Measurements from ENCODE around the gene DHH. TPM values are rescaled to one million over a fixed set of nuclear protein-coding genes. Genes with fewer than 3 reads are reported as not detected.

DHH gene
- total and polyA plus RNA-seq, 2 donors (not counting 3 experiments of a cell fraction or from before 2014, with no cell fraction given) = 2.9 to 3.3 TPM

GRCh38 chr12:49059045-49059298 lies 35.6 kb downstream of the DHH start:
- no TSS peak for BruUV-seq (replicated peaks)
- TF ChIP-seq MYC (IDR thresholded peaks at IDR 0.05; ENCODE audit: low read depth, low read length) (no peak), EZH2 (IDR thresholded peaks at IDR 0.05; ENCODE audit: borderline replicate concordance, low read depth, low read length, severe bottlenecking) (no peak), POLR2A (IDR thresholded peaks at IDR 0.05; ENCODE audit: low read depth, low read length) (no peak), JUN (IDR thresholded peaks at IDR 0.05; ENCODE audit: borderline replicate concordance, insufficient read depth, insufficient read length, low read depth) (no peak), POLR2AphosphoS5 (IDR thresholded peaks at IDR 0.05; ENCODE audit: insufficient read depth, low read depth, low read length) (no peak), CTCF (IDR thresholded peaks at IDR 0.05; ENCODE audit: extremely low read depth in 1 of 2, insufficient read depth in 1 of 2, low read depth in 1 of 2, low read length in 2 of 2) (no peak)
- peak overlapping the region; percentile 96 for H3K4me2 ChIP-seq (ENCODE audit: insufficient read depth, low read length)
- dilution Hi-C loops (cut with MboI; ENCODE audit: extremely low pct_ligation_motif_present, low sequenced_read_pairs) = no loop called here
- peaks cover 39% of the 10 kb centered on the region for H3K4me1 ChIP-seq (ENCODE audit: control insufficient read depth, extremely low read depth, insufficient read depth, low read length)
- H3K9ac ChIP-seq (replicated peaks; ENCODE audit: extremely low read depth, insufficient read depth, low read length) = peak overlapping the region; percentile 97
- CTCF ChIA-PET = interaction anchor here (0.8 to 1.5 kb wide), 5 partner anchors 11 to 62 kb away, joined by 3 to 6 read pairs (median 3); partner anchors contain the start of gene LMBR1L
- H3K36me3 ChIP-seq (ENCODE audit: control insufficient read depth in 2 of 2, extremely low read depth in 1 of 2, insufficient read depth in 2 of 2, low read length in 2 of 2) = peaks cover 9 to 12% of the 10 kb centered on the region in 2 experiments
- no peak for FAIRE-seq
- H3K9me1 ChIP-seq (replicated peaks; ENCODE audit: control insufficient read depth, extremely low read depth, insufficient read depth, low read length) = no peaks in the 10 kb centered on the region
- no peak overlapping the region for H2AFZ ChIP-seq (ENCODE audit: low read depth, low read length)
- peak overlapping the region; percentile 93 for H3K27ac ChIP-seq (ENCODE audit: insufficient read depth, low read depth, low read length)
- H3K27me3 ChIP-seq (ENCODE audit: control insufficient read depth in 2 of 2, insufficient read depth in 2 of 2, low read length in 2 of 2) = no peaks in the 10 kb centered on the region
- peak overlapping the region; percentile 73 to 97 (median 77) for H3K4me3 ChIP-seq (replicated peaks in 1 of 3; ENCODE audit: insufficient read depth in 1 of 3, low read depth in 1 of 3, low read length in 3 of 3)
- POLR2A ChIA-PET = interaction anchor here (1.4 to 2.2 kb wide), 2 partner anchors 11 to 72 kb away, joined by 4 to 6 read pairs; partner anchors contain the start of genes RHEBL1 and TUBA1B
- peaks cover 69% of the 10 kb centered on the region for H3K79me2 ChIP-seq (ENCODE audit: control insufficient read depth, insufficient read depth, low read length)
- no peaks in the 10 kb centered on the region for H3K9me3 ChIP-seq (replicated peaks; ENCODE audit: control insufficient read depth, insufficient read depth, low read length)
- H4K20me1 ChIP-seq (replicated peaks; ENCODE audit: control insufficient read depth, extremely low read depth, insufficient read depth, low read length) = peaks cover 7% of the 10 kb centered on the region
- no peak for DNase-seq (ENCODE audit: low read depth, low spot score)
- intact Hi-C loops (cut with micrococcal nuclease) = no loop called here

Data from endothelial cell of umbilical vein (primary cell).